H1 (cell line): ENCODE measurements around the gene EYA2.

Experiments used
- ATF2 ChIP-seq: IDR thresholded peaks from 2 replicates; pipeline ENCODE4 v1.6.1; 2012; ENCODE audit warnings: low read length, inconsistent platforms
- EZH2 ChIP-seq: fragments of 200-600 bp; sonication (generic); IDR thresholded peaks from 2 replicates; pipeline ENCODE4 v1.7.1; 2012; ENCODE audit warnings: low read depth, mild to moderate bottlenecking, moderate library complexity, low read length, inconsistent platforms; ENCODE audit not compliant: severe bottlenecking
- JUN ChIP-seq: IDR thresholded peaks from 2 replicates; pipeline ENCODE4 v1.6.1; 2011; ENCODE audit warnings: low read depth, mild to moderate bottlenecking, improper control_type of control experiment, low read length
- POLR2A ChIP-seq, 2 experiments: IDR thresholded peaks; 1 replicate in 1 of 2; 2 replicates in 1 of 2; pipeline ENCODE4 v1.6.1; 2011; ENCODE audit warnings: low read depth in 2 of 2, low read length in 2 of 2, mild to moderate bottlenecking in 2 of 2; ENCODE audit errors: control extremely low read depth in 1 of 2
- POLR2AphosphoS5 ChIP-seq: IDR thresholded peaks from 2 replicates; pipeline ENCODE4 v1.6.1; 2011; ENCODE audit warnings: low read depth, low read length
- RAD21 ChIP-seq, 2 experiments: IDR thresholded peaks in 1 of 2; conservative IDR thresholded peaks in 1 of 2; 2 replicates each; pipeline ENCODE4 v1.6.1; 2011; ENCODE audit warnings: low read depth in 2 of 2, low read length in 2 of 2, improper control_type of control experiment in 1 of 2, inconsistent platforms in 1 of 2, mild to moderate bottlenecking in 1 of 2, moderate library complexity in 1 of 2
- SP1 ChIP-seq: IDR thresholded peaks from 2 replicates; pipeline ENCODE4 v1.6.1; 2011; ENCODE audit warnings: low read depth, low read length
- SUZ12 ChIP-seq: fragments of 200-600 bp; sonication (generic); IDR thresholded peaks from 2 replicates; pipeline ENCODE4 v1.6.1; 2012; ENCODE audit warnings: mild to moderate bottlenecking, inconsistent platforms, low read length, moderate library complexity, mixed read lengths
- TAF1 ChIP-seq: IDR thresholded peaks from 2 replicates; pipeline ENCODE4 v1.6.1; 2011; ENCODE audit warnings: mild to moderate bottlenecking, low read depth, low read length
- TEAD4 ChIP-seq: IDR thresholded peaks from 2 replicates; pipeline ENCODE4 v1.6.1; 2012; ENCODE audit warnings: low read depth, low read length, inconsistent platforms, mixed read lengths
- USF2 ChIP-seq: IDR thresholded peaks from 2 replicates; pipeline ENCODE4 v1.6.1; 2011; ENCODE audit warnings: low read length, improper control_type of control experiment
- TF ChIP-seq, protein P1 (sequence below), 3 experiments: IDR thresholded peaks; 1 replicate in 2 of 3; 2 replicates in 1 of 3; pipeline versions ENCODE4 v1.5.1 to v1.6.1; 2011; ENCODE audit warnings: low read length in 3 of 3, mild to moderate bottlenecking in 3 of 3, inconsistent platforms in 2 of 3, low read depth in 1 of 3, moderate library complexity in 1 of 3; ENCODE audit not compliant: insufficient read depth in 1 of 3; ENCODE audit errors: control extremely low read depth in 1 of 3

GRCh38 chr20:46959081-46959692 lies 64.5 kb downstream of the EYA2 start:
- TF ChIP-seq ATF2 (no peak), JUN (no peak), POLR2AphosphoS5 (no peak), RAD21 (IDR thresholded peaks at IDR 0.05 in 1 of 2, conservative IDR thresholded peaks at IDR 0.05 in 1 of 2; ENCODE audit: low read depth in 2 of 2, low read length in 2 of 2) (no peak), POLR2A (IDR thresholded peaks at IDR 0.05; ENCODE audit: control extremely low read depth in 1 of 2, low read depth in 2 of 2, low read length in 2 of 2) (no peak), TAF1 (no peak), SP1 (no peak), USF2 (no peak), SUZ12 (no peak), TEAD4 (no peak), EZH2 (no peak)
- TF ChIP-seq, protein P1, sequence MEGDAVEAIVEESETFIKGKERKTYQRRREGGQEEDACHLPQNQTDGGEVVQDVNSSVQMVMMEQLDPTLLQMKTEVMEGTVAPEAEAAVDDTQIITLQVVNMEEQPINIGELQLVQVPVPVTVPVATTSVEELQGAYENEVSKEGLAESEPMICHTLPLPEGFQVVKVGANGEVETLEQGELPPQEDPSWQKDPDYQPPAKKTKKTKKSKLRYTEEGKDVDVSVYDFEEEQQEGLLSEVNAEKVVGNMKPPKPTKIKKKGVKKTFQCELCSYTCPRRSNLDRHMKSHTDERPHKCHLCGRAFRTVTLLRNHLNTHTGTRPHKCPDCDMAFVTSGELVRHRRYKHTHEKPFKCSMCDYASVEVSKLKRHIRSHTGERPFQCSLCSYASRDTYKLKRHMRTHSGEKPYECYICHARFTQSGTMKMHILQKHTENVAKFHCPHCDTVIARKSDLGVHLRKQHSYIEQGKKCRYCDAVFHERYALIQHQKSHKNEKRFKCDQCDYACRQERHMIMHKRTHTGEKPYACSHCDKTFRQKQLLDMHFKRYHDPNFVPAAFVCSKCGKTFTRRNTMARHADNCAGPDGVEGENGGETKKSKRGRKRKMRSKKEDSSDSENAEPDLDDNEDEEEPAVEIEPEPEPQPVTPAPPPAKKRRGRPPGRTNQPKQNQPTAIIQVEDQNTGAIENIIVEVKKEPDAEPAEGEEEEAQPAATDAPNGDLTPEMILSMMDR (IDR thresholded peaks at IDR 0.05; ENCODE audit: control extremely low read depth in 1 of 3, insufficient read depth in 1 of 3, low read depth in 1 of 3, low read length in 3 of 3) = no peak
